RWPE2 (cell line): ENCODE data around the gene ADCY3.

Source experiments
- ATAC-seq: fragments of 200-7000 bp; cut with Tn5 transposase; 3 replicates; pipeline ENCODE4 v1.9.1; 2021; ENCODE audit warnings: low read depth
- DNase-seq: peaks from one replicate; pipeline ENCODE4 v3.0.0-alpha.2; 2020; ENCODE audit warnings: low spot score
- H3K27ac ChIP-seq: fragments of 450-650 bp; 2 replicates; pipeline ENCODE4 v1.5.1; 2017; ENCODE audit warnings: mild to moderate bottlenecking; ENCODE audit not compliant: poor library complexity, severe bottlenecking
- H3K27me3 ChIP-seq: fragments of 250-450 bp; sonication (Bioruptor Pico); 2 replicates; pipeline ENCODE4 v1.5.1; 2021; ENCODE audit warnings: mild to moderate bottlenecking, moderate library complexity; ENCODE audit not compliant: insufficient read depth, poor library complexity, severe bottlenecking
- H3K36me3 ChIP-seq: fragments of 250-450 bp; sonication (Bioruptor Pico); 2 replicates; pipeline ENCODE4 v1.5.1; 2020; ENCODE audit warnings: low read depth, mild to moderate bottlenecking, moderate library complexity
- H3K4me1 ChIP-seq: fragments of 250-450 bp; sonication (Bioruptor Pico); 2 replicates; pipeline ENCODE4 v1.5.1; 2021; ENCODE audit warnings: mild to moderate bottlenecking, moderate library complexity; ENCODE audit not compliant: insufficient read depth, poor library complexity, severe bottlenecking
- H3K4me3 ChIP-seq: fragments of 250-450 bp; sonication (Bioruptor Pico); 2 replicates; pipeline ENCODE4 v1.5.1; 2021; ENCODE audit warnings: mild to moderate bottlenecking, moderate library complexity; ENCODE audit not compliant: severe bottlenecking
- H3K9me3 ChIP-seq: fragments of 250-450 bp; sonication (Bioruptor Pico); 2 replicates; pipeline ENCODE4 v1.5.1; 2021; ENCODE audit warnings: mild to moderate bottlenecking, moderate library complexity; ENCODE audit not compliant: severe bottlenecking
- TF ChIP-seq, protein P1 (sequence below): fragments of 450-650 bp; IDR thresholded peaks from one replicate; pipeline ENCODE4 v1.5.1; 2017; ENCODE audit warnings: mild to moderate bottlenecking, moderate library complexity; ENCODE audit not compliant: poor library complexity, severe bottlenecking

ADCY3 gene

GRCh38 chr2:24779116-24779515, 140.9 kb downstream of the ADCY3 start:
- H3K9me3 ChIP-seq: no peaks in the 10 kb centered on the region
- TF ChIP-seq, protein P1, sequence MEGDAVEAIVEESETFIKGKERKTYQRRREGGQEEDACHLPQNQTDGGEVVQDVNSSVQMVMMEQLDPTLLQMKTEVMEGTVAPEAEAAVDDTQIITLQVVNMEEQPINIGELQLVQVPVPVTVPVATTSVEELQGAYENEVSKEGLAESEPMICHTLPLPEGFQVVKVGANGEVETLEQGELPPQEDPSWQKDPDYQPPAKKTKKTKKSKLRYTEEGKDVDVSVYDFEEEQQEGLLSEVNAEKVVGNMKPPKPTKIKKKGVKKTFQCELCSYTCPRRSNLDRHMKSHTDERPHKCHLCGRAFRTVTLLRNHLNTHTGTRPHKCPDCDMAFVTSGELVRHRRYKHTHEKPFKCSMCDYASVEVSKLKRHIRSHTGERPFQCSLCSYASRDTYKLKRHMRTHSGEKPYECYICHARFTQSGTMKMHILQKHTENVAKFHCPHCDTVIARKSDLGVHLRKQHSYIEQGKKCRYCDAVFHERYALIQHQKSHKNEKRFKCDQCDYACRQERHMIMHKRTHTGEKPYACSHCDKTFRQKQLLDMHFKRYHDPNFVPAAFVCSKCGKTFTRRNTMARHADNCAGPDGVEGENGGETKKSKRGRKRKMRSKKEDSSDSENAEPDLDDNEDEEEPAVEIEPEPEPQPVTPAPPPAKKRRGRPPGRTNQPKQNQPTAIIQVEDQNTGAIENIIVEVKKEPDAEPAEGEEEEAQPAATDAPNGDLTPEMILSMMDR: no peak
- H3K4me1 ChIP-seq: no peaks in the 10 kb centered on the region
- H3K36me3 ChIP-seq: no peaks in the 10 kb centered on the region
- no peak overlapping the region for H3K27ac ChIP-seq
- no peak for ATAC-seq
- DNase-seq: no peak
- H3K27me3 ChIP-seq: no peaks in the 10 kb centered on the region
- H3K4me3 ChIP-seq: no peak overlapping the region

DNA sequence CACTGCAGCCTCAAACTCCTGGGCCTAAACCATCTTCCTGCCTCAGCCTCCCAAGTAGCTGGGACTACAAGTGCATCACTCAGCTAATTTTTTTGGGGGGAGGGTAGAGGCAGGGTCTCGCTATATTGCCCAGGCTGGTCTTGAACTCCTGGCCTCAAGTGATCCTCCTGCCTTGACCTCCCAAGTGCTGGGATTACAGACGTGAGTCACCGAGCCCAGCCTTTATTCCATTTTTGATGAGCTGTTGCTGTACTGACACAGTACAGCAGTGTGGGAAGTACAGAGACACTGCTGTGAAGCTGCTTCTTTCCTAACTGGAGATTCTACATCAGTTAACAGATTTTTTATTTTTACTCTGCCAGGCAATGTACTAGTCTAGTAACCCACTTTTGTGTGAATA, 145.7 kb downstream of the ADCY3 start:
- Histone ChIP-seq H3K36me3 (no peaks in the 10 kb centered on the region), H3K9me3 (no peaks in the 10 kb centered on the region), H3K27ac (no peak overlapping the region), H3K4me3 (no peak overlapping the region), H3K4me1 (no peaks in the 10 kb centered on the region), H3K27me3 (no peaks in the 10 kb centered on the region)
- ATAC-seq: no peak
- TF ChIP-seq, protein P1: no peak
- no peak for DNase-seq

DNA sequence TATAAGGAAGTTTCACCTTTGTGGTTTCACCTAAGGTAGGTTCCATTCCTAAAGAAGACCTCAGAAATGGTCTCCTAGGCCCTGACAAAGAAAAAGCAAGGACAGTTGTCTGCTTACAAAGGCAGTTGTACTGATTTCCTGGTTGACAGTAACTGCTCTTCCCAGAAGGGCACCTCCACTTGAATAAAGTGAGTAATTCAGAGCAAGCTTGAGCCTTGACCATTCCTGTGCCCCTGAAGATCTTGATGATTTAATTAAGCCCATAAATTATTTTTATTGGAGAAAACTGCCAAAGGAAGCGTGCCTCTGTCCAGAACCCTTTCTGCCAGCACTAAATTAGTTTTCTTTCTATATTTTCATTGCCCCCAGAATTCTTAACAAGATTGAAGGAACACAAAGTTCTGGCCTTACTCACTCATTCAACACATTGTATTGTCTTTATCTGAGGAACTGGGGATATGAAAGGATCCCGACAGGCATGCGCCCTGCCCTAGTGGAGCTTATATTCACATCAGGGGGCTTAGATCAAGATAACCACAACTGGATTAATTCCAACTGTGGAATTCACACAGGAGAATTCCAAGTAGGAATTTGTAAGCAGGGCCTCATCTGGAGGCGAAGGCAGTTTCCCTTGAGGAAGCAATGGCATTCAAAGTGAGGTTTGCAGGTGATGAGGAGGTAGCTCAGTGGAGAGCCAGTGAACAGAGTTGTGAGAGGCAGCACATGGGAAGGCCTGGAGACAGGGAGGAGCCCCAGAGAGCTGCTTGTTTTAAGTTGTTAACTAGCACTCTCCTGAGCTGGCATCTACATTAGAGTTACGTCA, 148.1 kb downstream of the ADCY3 start:
- Histone ChIP-seq H3K4me1 (no peaks in the 10 kb centered on the region), H3K27me3 (no peaks in the 10 kb centered on the region), H3K36me3 (no peaks in the 10 kb centered on the region), H3K4me3 (no peak overlapping the region), H3K9me3 (no peaks in the 10 kb centered on the region), H3K27ac (no peak overlapping the region)
- DNase-seq (no peak), ATAC-seq (no peak)
- TF ChIP-seq, protein P1: no peak

- H3K27me3 ChIP-seq: no peaks in the 10 kb centered on the region
- H3K36me3 ChIP-seq: no peaks in the 10 kb centered on the region
- DNase-seq (no peak), ATAC-seq (no peak)
- H3K9me3 ChIP-seq: no peaks in the 10 kb centered on the region
- H3K27ac ChIP-seq: no peak overlapping the region
- TF ChIP-seq, protein P1: no peak
- H3K4me3 ChIP-seq: no peak overlapping the region
- no peaks in the 10 kb centered on the region for H3K4me1 ChIP-seq
These were observed 149.0 kb downstream of the ADCY3 start for GRCh38 chr2:24771061-24771460.
